ENCODE results near the gene ATP10A.

- TF ChIP-seq, protein P1, sequence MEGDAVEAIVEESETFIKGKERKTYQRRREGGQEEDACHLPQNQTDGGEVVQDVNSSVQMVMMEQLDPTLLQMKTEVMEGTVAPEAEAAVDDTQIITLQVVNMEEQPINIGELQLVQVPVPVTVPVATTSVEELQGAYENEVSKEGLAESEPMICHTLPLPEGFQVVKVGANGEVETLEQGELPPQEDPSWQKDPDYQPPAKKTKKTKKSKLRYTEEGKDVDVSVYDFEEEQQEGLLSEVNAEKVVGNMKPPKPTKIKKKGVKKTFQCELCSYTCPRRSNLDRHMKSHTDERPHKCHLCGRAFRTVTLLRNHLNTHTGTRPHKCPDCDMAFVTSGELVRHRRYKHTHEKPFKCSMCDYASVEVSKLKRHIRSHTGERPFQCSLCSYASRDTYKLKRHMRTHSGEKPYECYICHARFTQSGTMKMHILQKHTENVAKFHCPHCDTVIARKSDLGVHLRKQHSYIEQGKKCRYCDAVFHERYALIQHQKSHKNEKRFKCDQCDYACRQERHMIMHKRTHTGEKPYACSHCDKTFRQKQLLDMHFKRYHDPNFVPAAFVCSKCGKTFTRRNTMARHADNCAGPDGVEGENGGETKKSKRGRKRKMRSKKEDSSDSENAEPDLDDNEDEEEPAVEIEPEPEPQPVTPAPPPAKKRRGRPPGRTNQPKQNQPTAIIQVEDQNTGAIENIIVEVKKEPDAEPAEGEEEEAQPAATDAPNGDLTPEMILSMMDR (conservative IDR thresholded peaks at IDR 0.05; ENCODE audit: low read length) = no peak
- TF ChIP-seq EZH2phosphoT487 (IDR thresholded peaks at IDR 0.05; ENCODE audit: borderline replicate concordance, low read depth, low read length) = no peak
These were observed 145.0 kb downstream of the ATP10A start for GRCh38 chr15:25718169-25718536.
